ENCODE measurements around the gene SLC8A2.

DNA sequence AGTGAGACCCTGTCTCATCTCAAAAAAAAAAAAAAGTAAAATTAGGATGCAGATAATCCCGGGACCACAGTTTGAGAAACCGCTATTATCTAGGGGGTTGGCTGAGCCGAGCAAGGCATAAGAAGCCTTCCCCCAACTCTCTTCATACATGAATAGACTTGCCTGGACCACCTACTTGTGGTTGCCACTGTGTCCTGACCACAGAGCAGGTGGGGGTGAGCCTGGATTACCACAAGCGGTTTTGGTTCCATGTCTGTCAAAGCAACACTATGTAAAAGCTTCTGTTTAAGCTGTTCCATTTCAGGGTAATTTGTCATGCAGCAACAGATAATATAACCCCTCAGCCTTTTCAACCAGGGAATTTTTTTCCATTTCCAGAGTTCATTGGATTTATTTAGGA, 46.4 kb upstream of the SLC8A2 start:
- TF ChIP-seq, protein P1, sequence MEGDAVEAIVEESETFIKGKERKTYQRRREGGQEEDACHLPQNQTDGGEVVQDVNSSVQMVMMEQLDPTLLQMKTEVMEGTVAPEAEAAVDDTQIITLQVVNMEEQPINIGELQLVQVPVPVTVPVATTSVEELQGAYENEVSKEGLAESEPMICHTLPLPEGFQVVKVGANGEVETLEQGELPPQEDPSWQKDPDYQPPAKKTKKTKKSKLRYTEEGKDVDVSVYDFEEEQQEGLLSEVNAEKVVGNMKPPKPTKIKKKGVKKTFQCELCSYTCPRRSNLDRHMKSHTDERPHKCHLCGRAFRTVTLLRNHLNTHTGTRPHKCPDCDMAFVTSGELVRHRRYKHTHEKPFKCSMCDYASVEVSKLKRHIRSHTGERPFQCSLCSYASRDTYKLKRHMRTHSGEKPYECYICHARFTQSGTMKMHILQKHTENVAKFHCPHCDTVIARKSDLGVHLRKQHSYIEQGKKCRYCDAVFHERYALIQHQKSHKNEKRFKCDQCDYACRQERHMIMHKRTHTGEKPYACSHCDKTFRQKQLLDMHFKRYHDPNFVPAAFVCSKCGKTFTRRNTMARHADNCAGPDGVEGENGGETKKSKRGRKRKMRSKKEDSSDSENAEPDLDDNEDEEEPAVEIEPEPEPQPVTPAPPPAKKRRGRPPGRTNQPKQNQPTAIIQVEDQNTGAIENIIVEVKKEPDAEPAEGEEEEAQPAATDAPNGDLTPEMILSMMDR (IDR thresholded peaks at IDR 0.05; ENCODE audit: low read depth, low read length, poor library complexity, severe bottlenecking), result no peak
- TF ChIP-seq EZH2phosphoT487 (IDR thresholded peaks at IDR 0.05; ENCODE audit: borderline replicate concordance, low read length), result no peak
